CMK (cell line): ENCODE results near the gene LENG1.
A peak's percentile ranks its signal among the peaks of the same experiment; 100 is the strongest.
"Not testable (repeated sequence)": the region's sequence is repeated elsewhere in the genome, so short reads cannot be mapped to it uniquely, and the experiment has no call there.

Experiments used
- DNase-seq: peaks from one replicate; pipeline ENCODE4 v3.0.0-alpha.2; 2010; ENCODE audit warnings: low read depth

LENG1 gene

DNA sequence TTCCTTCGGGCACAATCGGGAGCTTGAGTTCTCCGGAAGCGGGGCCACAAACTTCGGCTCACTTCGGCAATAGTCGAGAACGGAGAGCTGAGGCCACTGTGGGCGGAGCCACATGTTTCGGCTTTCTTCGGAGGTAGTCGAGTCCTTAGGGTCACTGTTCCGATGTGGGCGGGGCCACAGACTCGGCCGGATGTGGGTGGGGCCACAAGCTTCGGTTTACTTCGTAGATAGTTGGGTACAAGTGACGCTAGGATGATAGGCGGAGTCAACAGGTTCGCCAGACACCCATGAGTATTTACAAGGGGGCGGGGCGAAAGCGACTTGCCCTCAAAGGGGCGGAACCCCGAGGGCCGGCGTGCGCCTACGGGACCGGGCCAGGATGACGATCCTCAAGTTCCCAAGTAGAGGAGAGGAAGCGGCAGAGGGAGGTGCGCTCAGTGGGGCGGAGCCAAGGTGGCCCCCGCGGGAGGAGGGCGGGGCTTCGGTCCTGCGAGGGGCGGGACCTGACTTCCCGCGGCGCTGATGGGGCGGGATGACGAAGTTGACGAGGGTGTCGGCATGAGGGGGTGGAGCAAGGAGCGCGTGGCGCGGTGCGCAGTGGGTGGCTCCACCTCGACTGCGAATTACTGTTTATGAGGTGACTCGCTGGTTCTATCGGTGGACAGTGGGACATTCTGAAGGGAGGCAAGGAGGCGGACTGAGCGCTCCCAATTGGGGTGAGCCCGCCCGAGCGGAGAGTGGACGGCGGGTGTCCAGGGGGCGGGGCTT is 30.4 kb upstream of the LENG1 start:
- peak; percentile 100 for DNase-seq

GRCh38 chr19:54189145-54189734 is 29.7 kb upstream of the LENG1 start, which contains the start of gene MBOAT7:
MBOAT7 (minus strand) TSS chr19:54189580; CDS start chr19:54188508, 1,072 bp downstream.
- no peak for DNase-seq

DNA sequence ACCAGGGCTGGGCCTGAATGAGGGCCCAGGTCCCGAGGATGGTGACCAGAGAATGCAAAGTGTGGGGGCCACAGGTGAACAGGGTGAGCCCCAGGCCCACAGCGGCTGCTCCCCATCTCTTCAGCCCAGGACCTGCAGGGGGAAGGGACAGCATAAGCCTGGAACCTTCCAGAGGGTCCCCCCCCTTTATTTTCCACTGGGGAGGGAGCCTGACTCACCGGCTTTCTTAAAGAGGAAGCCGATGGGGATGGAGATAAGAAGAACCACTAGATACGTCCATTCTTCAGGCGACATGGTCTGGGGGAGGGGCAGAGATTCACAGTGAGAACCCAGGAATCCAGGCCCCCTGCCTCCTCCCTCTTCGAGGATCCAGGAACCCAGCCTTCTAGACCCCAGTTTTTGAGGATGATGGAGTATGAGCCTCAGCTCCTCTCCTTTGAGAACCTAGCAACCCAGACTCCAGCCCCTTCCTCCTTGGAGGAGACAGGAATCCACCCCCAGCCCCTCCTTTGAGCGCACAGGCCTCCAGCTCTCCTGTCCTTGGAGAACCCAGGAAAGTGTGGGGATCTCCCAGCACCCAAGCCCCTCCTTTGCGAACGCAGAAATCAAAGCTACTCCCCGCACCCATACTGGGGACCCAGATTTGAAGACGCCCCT is 28.8 kb upstream of the LENG1 start:
- peak; percentile 85 for DNase-seq

GRCh38 chr19:54186934-54187381 is 27.4 kb upstream of the LENG1 start:
- DNase-seq: no peak

DNA sequence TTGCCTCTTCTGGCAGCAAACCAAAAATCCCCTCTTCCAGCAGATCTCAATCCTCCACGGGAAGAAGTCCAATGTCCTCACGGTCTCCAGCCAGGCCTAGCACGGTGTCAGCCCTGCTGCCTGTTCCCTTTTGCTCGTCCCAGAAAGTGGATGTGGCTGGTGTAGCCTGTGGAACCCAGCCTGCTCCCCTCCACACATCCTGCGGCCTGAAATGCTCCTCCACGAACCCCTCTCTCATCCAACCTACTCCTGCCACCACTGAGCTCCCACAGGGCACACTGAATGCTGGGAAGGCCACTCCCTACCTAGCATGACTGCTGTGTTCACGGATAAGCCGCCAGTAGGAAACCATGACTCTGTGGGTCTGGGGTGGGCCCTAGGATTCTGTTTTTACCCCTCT is 26.8 kb upstream of the LENG1 start:
- no peak for DNase-seq

DNA sequence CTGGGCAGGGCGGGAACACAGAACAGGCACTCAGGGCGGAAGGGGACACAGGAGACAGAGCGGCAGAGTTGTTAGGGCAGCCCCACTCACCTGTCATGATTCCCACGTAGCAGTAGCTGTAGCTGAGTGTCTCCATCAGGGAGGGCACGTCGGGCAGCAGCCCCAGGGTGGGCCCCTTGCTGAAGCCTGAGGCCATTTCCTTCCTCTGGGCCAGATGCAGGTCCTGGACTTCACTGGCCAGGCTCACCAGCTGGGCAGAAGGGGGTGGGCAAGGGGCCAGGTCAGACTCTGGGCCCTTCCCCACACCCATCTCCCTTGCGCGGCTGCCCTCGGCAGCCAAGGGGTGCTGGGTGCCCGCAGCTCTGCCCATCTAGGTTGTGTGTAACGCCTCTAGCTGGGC is 23.9 kb upstream of the LENG1 start:
- DNase-seq: no peak

- DNase-seq: not testable (repeated sequence)
These were observed 22.4 kb upstream of the LENG1 start for GRCh38 chr19:54181894-54182293.

- DNase-seq: no peak
These were observed 21.2 kb upstream of the LENG1 start for GRCh38 chr19:54180691-54181091.

GRCh38 chr19:54179921-54180461 is 20.5 kb upstream of the LENG1 start:
- no peak for DNase-seq

DNA sequence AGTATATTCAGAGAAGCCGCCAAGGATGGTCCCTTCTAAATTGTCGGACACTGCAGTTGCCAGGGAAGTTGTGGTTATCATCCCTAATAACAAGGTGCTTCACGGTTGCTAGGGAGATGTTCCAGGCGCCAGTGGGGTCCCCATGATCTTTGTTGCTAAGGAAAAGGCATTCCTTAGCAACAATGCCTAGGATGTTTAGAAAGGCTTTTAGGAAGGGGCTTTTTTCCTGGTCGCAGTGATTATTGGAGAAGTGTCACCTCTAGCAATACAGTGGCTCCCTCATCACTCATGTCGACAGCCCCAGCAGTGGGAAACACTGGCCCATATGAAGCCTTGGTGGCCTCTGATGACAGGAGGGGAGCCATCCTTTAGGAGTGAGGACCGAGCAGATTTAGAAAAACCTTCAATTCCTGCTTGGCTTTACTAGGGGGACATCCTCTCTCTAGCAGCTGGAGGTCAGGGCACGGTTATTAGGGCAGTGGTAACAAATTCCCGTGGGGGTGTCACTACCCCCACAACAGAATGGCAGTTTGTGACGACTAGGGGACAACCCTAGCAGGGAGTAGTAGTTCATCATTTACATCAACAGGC is 19.8 kb upstream of the LENG1 start:
- DNase-seq: no peak

GRCh38 chr19:54178581-54179261 is 19.2 kb upstream of the LENG1 start:
- no peak for DNase-seq

DNA sequence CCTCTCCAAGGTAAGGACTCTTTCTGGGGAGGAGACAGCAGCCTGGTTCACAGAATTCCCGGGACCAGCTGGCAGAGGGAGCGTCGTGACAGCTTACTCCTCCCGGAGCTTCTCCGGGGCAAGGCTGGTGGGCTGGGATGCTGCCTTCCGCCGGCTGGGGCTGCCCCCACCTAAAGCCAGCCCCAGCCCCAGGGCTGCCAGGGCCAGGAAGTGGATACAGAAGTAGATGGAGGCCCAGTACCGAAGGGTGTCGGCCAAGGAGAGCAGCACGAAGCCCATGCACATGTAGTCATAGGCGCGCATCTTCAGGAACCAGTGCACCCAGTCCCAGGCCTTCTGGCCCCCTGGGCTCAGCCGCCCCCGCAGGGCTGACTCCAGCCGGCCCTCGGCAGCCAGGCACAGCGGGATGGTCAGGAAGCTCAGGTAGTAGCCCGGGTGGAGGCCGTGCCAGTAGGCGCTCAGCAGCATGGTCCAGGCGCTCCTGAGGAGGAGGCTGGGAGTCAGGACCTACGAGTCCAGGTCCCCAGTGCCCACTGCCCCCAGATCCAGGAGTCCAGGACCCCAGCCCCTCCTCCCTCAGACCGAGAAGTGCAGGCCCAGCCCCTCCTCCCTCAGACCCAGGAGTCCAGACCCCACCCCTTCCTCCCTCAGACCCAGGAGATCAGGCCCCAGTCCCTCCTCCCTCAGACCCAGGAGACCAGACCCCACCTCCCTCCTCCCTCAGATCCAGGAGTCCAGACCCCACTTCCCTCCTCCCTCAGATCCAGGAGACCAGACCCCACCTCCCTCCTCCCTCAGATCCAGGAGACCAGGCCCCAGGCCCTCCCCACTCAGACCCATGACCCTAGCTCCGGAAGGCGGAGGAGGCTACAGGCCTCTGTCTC is 14.7 kb upstream of the LENG1 start:
- no peak for DNase-seq

DNA sequence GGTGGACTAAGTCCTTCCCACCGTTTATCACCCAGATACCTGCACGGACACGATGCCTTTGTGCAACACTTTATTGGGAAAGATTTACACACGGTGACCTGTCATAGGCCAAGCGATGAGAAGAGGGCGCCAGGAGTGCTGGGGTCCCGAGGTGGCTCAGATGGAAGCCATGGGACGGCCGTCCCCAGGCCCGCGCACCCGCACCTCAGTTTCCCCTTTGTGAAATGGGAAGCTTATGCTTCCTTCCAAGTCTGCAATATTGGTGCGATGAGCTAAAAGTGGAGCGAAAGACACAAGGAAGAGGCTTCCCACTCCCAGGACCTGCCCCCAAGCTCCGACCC is 13.8 kb upstream of the LENG1 start:
- DNase-seq: no peak

GRCh38 chr19:54172471-54173358 is 13.2 kb upstream of the LENG1 start, which contains the start of gene TMC4:
TMC4 (minus strand) TSS chr19:54173160; CDS start chr19:54173117, 43 bp downstream.
- no peak for DNase-seq

DNA sequence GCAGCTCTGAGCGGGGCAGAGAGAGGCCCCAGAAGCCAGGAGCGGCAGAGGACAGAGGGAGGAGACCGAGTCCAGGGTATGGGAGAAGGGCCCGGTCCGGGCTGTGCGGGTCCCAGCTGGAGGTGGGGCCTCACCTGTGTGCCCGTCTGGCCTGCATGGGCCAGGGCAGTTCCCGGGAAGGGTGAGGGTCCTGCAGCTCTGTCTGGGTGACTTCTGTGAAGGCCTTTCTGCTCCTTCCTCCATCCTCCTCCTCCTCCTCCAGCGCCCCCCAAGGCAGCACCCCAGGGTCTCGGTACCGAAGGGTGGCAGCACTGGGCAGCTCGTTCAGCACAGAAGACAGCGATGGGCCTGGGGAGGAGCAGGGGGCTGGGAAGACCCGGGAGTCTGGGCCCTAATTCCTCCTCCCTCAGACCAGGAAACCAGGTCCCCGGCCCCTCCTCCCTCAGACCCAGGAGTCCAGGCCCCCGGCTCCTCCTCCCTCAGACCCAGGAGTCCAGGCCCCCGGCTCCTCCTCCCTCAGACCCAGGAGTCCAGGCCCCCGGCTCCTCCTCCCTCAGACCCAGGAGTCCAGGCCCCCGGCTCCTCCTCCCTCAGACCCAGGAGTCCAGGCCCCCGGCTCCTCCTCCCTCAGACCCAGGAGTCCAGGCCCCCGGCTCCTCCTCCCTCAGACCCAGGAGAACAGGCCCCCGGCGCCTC is 12.4 kb upstream of the LENG1 start:
- DNase-seq: not testable (repeated sequence)

- no peak for DNase-seq
These were observed 9.7 kb upstream of the LENG1 start for GRCh38 chr19:54169149-54169740.

DNA sequence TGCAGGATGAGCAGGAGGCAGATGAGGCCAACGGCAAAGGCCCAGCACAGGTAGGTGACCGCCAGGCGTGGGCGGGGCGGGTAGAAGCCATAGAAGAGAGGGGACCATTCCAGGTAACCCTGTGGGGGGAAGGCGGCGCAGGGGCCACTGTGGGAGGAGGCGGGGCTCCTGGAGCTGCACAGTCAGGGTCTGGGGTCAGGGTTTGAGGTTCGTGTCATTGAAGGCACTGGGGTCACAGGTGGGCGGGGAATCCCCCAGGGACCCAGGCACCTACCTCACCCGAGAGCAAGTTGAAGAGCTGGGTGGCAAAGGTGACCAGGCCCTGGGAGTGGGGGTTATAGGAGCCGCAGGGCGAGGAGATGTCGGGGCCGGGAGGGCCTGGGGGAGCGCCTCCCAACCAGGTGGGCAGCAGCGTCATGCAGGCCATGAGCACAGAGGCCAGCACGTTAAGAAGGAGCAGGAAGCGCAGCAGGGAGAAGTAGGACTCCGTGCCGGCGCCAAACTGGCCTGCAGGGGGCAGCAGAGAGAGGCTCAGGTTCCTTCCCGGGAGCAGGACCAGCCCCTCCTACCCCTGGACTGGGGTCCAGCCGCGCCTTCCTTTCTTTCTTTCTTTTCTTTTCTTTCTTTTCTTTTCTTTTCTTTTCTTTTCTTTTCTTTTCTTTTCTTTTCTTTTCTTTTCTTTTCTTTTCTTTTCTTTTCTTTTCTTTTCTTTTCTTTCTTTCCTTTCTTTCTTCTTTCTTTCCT is 8.8 kb upstream of the LENG1 start:
- DNase-seq: peak; percentile 72

DNA sequence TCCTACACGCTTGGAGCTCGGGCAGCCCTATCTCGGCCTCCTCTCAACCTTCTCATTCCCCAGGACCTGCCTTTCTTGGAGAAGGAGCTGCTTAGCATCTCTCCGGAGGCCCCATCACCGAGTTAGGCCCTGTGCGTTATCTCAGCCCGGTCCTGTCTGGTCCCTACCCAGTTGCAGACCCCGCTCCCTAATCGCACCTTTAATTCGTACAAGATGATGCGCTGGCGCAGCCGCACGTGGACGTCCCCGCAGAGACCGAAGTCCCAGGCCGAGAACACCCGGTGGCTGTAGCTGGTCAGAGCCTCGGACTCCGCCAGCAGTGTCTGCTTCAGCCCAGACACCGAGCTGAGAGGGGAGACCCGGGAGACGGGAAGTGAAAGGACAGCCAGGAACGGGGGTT is 5.7 kb upstream of the LENG1 start:
- no peak for DNase-seq
